Transverse colon (tissue), 4 donors: ENCODE results near the gene CTSD. TPM values are rescaled to one million over a fixed set of nuclear protein-coding genes. Genes with fewer than 3 reads are reported as not detected.

ENCODE experiments used
- DNase-seq: peaks from one replicate; pipeline ENCODE4 v3.0.0-alpha.2; 2019
- H3K27ac ChIP-seq, 4 donors: fragments of 200-600 bp; sonication (generic); 2 replicates each; pipeline ENCODE4 v1.5.1; 2016 to 2018; ENCODE audit warnings: inconsistent platforms in 4 of 4
- H3K27me3 ChIP-seq: fragments of 200-600 bp; sonication (generic); 2 replicates; pipeline ENCODE4 v1.5.1; 2017; ENCODE audit warnings: inconsistent platforms
- H3K36me3 ChIP-seq, 4 donors: fragments of 200-600 bp; sonication (generic); 2 replicates each; pipeline ENCODE4 v1.5.1; 2017 to 2019; ENCODE audit warnings: inconsistent platforms in 4 of 4
- H3K4me1 ChIP-seq, 4 donors: fragments of 200-600 bp; sonication (generic); 2 replicates each; pipeline ENCODE4 v1.5.1; 2017 to 2020; ENCODE audit warnings: inconsistent platforms in 4 of 4
- H3K4me3 ChIP-seq, 4 donors: fragments of 200-600 bp; sonication (generic); 1 replicate in 1 of 4; 2 replicates in 3 of 4; pipeline versions ENCODE4 v1.5.1 to v1.6.1; 2017 to 2019; ENCODE audit warnings: inconsistent platforms in 4 of 4
- H3K9me3 ChIP-seq, 2 donors: fragments of 200-600 bp; sonication (generic); 2 replicates each; pipeline ENCODE4 v1.5.1; 2017 to 2019; ENCODE audit warnings: inconsistent platforms in 2 of 2
- EP300 ChIP-seq: sonication (generic); formaldehyde crosslinking; IDR thresholded peaks from one replicate; pipeline ENCODE4 v1.6.1; 2017; ENCODE audit warnings: antibody characterized with exemption, low read depth
- POLR2A ChIP-seq: fragments of 450-650 bp; IDR thresholded peaks from one replicate; pipeline ENCODE4 v1.6.1; 2016; ENCODE audit warnings: antibody characterized with exemption, mild to moderate bottlenecking, moderate library complexity
- POLR2AphosphoS5 ChIP-seq, 3 donors: sonication (generic); formaldehyde crosslinking; IDR thresholded peaks; one replicate each; pipeline ENCODE4 v1.6.1; 2016; ENCODE audit warnings: antibody characterized with exemption in 3 of 3
- WGBS, 2 donors: methylation state at CpG; one replicate each; pipeline ENCODE4 v1.1.5; 2018; ENCODE audit warnings: low coverage in 1 of 2; 5-methylcytosine and 5-hydroxymethylcytosine counted together
- in situ Hi-C, 4 donors: fragments of 200-750 bp; cut with MboI; loops; one replicate each; pipeline versions ENCODE4 v1.15.0 to v1.15.1; 2017; ENCODE audit warnings: low sequenced_read_pairs in 3 of 4, low pct_ligation_motif_present in 1 of 4, low pct_unique_long_range_greater_than_20kb in 1 of 4
- intact Hi-C: fragments of 100-400 bp; cut with DNase I; formaldehyde crosslinking; loops from one replicate; pipeline ENCODE4 v1.15.1; 2023; ENCODE audit warnings: low total_unique reads
- total RNA-seq, 4 donors: library from RNA; depleted of rRNA; stranded (reverse); fragments of >200 nt; gene quantifications; one replicate each; pipeline ENCODE4 v1.1.0, GENCODE V29; 2016
- TF ChIP-seq, protein P1 (sequence below), 5 experiments: fragments of 200-600 bp in 3 of 5; fragments of 450-650 bp in 2 of 5; sonication (generic) in 3 of 5; IDR thresholded peaks; 1 replicate in 2 of 5; 2 replicates in 3 of 5; pipeline ENCODE4 v1.5.1; 2016 to 2017; ENCODE audit warnings: antibody characterized with exemption in 5 of 5, inconsistent platforms in 3 of 5, mild to moderate bottlenecking in 2 of 5, moderate library complexity in 1 of 5

CTSD gene
- total RNA-seq, 4 donors from 2014 or later = 548 to 1,794 (median 1,176) TPM

DNA sequence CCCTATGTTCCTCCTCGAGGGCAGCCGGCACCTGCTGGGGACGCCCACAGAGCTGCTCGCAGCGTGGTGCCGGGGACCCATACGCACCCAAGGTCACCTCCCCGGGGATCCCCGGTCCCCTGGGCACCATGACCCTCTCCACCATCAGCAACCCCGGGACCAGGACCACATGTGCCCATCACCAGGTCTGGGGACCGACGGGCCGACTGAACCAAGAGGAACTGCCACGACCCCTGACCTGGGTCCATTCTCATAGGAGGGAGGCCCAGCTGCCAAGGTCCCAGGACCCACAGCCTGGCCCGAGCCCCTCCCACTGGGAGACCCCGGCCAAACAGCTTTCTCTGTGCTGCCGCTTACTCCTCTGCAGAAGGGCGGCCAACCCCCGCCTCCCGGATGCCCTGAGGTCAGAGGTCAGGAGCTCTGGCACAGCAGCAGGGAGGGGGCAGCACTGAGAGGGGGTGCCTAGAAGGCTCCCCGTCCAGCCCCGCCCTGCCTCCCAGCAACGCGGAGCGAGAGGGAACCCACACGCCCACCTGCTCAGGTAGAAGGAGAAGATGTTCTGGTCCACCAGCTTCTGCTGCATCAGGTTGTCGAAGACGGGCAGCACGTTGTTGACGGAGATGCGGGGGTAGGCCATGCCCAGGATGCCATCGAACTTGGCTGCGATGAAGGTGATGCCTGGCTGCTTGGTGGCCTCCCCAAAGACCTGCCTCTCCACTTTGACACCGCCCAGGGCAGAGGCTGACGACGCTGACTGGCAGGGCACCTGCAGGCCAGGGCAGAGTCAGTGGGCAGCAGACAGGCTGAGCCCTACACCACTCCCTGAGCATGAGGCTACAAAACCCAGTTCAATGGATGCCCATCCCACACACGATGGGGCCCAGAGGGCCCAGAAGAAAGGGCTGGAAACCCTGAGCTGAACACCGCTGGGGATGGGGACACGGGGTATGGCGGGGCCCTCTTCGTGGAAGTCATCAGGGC lies 6.6 kb downstream of the CTSD start:
- no peak for DNase-seq
- peak overlapping the region in 1 of 4 donors; percentile 1 for H3K27ac ChIP-seq
- WGBS, 2 donors = 86% methylated on average over 33 of the region's 41 CpGs; no CpG with 5 or more reads in 1 of the 2 donors

DNA sequence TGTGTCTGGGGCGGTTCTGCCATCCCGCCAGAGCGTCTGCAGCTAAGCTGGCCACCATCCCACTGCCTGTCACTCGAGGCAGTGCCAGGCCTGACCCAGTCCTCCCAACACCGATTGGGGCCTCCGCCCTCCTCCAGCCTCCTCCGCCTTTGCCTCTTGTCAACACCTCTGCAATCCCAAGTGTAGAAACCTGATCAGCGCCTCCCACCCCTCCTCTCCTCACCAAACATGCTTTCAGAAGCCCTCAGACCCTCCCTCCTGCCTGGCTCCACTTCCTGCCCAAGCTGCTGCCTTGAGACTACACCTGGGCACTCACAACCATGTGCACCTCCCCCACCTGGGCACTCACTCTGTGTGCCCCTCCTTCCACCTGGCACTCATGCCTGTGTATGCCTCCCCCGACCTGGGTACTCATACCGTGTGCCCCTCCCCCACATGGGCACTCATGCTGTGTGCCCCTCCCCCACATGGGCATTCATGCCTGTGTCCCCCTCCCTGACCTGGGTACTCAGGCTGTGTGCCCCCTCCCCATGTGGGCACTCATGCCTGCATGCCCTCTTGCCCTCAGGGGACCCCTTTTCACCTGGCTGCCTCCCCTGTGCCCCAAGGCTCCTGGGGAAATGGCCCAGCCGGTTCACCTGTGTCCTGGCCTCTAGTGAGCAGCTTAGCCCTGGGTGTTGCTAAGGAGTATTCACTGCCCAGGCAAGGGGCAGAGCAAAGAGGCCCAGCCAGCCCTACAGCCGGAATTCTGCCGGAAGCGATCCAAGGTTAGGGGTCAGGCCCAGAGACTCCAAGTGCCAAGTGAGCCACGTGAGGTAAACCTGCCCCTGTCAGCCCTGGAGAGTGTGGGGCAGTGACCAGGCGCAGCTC lies 7.8 kb downstream of the CTSD start:
- peaks cover 2 to 43% (median 18%) of the 10 kb centered on the region in 4 donors for H3K4me1 ChIP-seq
- no peak for DNase-seq
- in situ Hi-C loops = no loop called here
- H3K9me3 ChIP-seq = no peaks in the 10 kb centered on the region
- TF ChIP-seq POLR2A = no peak
- no peak for TF ChIP-seq POLR2AphosphoS5 (IDR thresholded peaks at IDR 0.05)
- no peak for TF ChIP-seq EP300
- TF ChIP-seq, protein P1, sequence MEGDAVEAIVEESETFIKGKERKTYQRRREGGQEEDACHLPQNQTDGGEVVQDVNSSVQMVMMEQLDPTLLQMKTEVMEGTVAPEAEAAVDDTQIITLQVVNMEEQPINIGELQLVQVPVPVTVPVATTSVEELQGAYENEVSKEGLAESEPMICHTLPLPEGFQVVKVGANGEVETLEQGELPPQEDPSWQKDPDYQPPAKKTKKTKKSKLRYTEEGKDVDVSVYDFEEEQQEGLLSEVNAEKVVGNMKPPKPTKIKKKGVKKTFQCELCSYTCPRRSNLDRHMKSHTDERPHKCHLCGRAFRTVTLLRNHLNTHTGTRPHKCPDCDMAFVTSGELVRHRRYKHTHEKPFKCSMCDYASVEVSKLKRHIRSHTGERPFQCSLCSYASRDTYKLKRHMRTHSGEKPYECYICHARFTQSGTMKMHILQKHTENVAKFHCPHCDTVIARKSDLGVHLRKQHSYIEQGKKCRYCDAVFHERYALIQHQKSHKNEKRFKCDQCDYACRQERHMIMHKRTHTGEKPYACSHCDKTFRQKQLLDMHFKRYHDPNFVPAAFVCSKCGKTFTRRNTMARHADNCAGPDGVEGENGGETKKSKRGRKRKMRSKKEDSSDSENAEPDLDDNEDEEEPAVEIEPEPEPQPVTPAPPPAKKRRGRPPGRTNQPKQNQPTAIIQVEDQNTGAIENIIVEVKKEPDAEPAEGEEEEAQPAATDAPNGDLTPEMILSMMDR (IDR thresholded peaks at IDR 0.05) = no peak
- intact Hi-C loops = no loop called here
- no peak overlapping the region for H3K4me3 ChIP-seq
- H3K27ac ChIP-seq = no peak overlapping the region
- 65 to 100% methylated on average over 1 to 11 of the region's 16 CpGs for WGBS, 2 donors
- H3K27me3 ChIP-seq = no peaks in the 10 kb centered on the region
- peaks cover 0 to 28% (median 12%) of the 10 kb centered on the region in 4 donors for H3K36me3 ChIP-seq

More for the DNA sequence above, 6.6 kb downstream of the CTSD start:
- Histone ChIP-seq H3K9me3 (no peaks in the 10 kb centered on the region), H3K36me3 (peaks cover 0 to 28% (median 12%) of the 10 kb centered on the region in 4 donors), H3K4me3 (no peak overlapping the region), H3K27me3 (no peaks in the 10 kb centered on the region), H3K4me1 (peaks cover 13 to 50% (median 29%) of the 10 kb centered on the region in 4 donors)
- intact Hi-C loops (no loop called here), in situ Hi-C loops (no loop called here)
- TF ChIP-seq EP300 = no peak
- TF ChIP-seq POLR2A = peak; percentile 0

DNA sequence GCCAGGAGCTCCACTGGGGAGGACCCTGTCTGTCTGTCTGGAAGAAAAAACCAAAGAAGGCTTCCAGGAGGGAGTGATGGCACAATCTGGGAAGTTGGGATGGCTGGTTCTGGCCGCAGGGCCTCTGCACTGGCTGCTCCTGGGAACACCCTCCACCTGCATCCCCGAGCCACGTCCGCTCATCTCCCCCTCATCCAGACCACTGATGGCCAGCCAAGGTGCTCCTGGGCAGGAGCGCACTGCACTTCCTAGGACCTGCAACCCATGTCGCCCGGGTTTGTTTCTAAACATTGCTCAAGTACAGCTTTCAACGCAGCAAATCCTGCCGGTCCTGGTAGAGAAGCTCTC lies 8.4 kb downstream of the CTSD start:
- Histone ChIP-seq H3K4me3 (no peak overlapping the region), H3K27ac (no peak overlapping the region), H3K9me3 (no peaks in the 10 kb centered on the region), H3K4me1 (peaks cover 0 to 38% (median 13%) of the 10 kb centered on the region in 4 donors), H3K36me3 (peaks cover 0 to 28% (median 12%) of the 10 kb centered on the region in 4 donors), H3K27me3 (no peaks in the 10 kb centered on the region)
- in situ Hi-C loops = no loop called here
- no peak for DNase-seq
- 85% methylated on average over 9 of the region's 9 CpGs; no CpG with 5 or more reads in 1 of the 2 donors for WGBS, 2 donors
- TF ChIP-seq EP300 (no peak), POLR2A (no peak), POLR2AphosphoS5 (IDR thresholded peaks at IDR 0.05) (no peak)
- TF ChIP-seq, protein P1 (IDR thresholded peaks at IDR 0.05) = no peak
- intact Hi-C loops = no loop called here

DNA sequence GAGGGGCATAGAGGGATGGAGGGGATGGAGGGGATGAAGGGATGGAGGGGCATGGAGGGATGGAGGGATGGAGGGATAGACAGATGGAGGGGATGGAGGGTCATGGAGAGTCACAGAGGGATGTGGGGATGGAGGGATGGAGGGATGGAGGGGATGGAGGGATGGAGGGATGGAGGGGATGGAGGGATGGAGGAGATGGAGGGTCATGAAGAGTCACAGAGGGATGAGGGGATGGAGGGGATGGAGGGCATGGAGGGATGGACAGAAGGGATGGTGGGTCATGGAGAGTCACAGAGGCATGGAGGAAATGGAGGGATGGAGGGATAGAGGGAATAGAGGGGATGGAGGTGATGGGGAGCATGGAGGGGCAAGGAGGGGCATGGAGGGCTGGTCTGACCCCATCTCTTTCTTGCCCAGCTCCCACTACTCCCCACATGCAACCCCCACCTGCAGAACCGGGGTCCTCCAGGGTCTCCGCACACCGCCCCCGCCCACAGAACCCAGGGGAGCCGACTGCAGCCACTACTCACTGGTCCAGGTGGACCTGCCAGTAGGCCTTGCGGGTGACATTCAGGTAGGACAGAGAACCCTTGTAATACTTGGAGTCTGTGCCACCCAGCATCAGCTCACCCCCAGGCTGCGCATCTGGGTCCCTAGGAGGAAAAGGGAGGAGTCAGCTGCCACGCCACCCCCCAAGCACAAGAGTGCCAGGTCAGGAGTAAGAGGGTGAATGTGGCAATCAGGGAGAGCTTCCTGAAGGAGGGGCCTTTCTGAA lies 9.2 kb downstream of the CTSD start:
- H3K36me3 ChIP-seq = peaks cover 0 to 28% (median 12%) of the 10 kb centered on the region in 4 donors
- no peak overlapping the region for H3K4me3 ChIP-seq
- WGBS, 2 donors = 89% methylated on average over 8 of the region's 8 CpGs; no CpG with 5 or more reads in 1 of the 2 donors
- no peak for DNase-seq
- H3K4me1 ChIP-seq = peaks cover 3 to 31% (median 9%) of the 10 kb centered on the region in 4 donors
- in situ Hi-C loops = no loop called here
- H3K9me3 ChIP-seq = no peaks in the 10 kb centered on the region
- TF ChIP-seq POLR2A (no peak), POLR2AphosphoS5 (IDR thresholded peaks at IDR 0.05) (no peak), EP300 (no peak)
- TF ChIP-seq, protein P1 (IDR thresholded peaks at IDR 0.05) = no peak
- peaks cover 6% of the 10 kb centered on the region for H3K27me3 ChIP-seq
- H3K27ac ChIP-seq = no peak overlapping the region
- intact Hi-C loops = no loop called here
